22Rv1 (cell line): ENCODE data around the gene TLR5.

Experiments used
- ZFX ChIP-seq: fragments of 450-650 bp; IDR thresholded peaks from 2 replicates; pipeline ENCODE4 v1.6.1; 2017; ENCODE audit warnings: antibody characterized with exemption, borderline replicate concordance
- TF ChIP-seq, protein P1 (sequence below): fragments of 450-650 bp; IDR thresholded peaks from 2 replicates; pipeline ENCODE4 v1.5.1; 2017; ENCODE audit warnings: mild to moderate bottlenecking

DNA sequence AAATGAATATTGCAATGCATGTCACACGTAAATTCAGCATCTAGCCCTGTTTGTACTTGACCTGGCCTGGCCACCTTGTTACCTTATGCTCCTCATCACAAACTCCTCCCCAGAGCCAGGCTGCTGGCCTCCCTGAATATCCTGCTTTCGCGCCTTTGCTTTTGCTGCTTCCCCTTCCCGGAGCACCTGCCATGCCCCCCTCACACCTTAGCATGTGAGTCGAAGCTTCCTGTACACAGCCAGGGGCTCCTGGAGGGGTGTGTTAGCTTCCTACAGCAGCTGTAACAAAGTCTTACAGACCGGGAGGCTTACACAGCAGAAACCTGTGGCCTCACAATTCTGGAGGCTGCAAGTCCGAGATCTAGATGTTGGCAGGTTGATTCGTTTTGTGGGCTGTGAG, 60.1 kb downstream of the TLR5 start:
- TF ChIP-seq, protein P1, sequence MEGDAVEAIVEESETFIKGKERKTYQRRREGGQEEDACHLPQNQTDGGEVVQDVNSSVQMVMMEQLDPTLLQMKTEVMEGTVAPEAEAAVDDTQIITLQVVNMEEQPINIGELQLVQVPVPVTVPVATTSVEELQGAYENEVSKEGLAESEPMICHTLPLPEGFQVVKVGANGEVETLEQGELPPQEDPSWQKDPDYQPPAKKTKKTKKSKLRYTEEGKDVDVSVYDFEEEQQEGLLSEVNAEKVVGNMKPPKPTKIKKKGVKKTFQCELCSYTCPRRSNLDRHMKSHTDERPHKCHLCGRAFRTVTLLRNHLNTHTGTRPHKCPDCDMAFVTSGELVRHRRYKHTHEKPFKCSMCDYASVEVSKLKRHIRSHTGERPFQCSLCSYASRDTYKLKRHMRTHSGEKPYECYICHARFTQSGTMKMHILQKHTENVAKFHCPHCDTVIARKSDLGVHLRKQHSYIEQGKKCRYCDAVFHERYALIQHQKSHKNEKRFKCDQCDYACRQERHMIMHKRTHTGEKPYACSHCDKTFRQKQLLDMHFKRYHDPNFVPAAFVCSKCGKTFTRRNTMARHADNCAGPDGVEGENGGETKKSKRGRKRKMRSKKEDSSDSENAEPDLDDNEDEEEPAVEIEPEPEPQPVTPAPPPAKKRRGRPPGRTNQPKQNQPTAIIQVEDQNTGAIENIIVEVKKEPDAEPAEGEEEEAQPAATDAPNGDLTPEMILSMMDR, result no peak
- TF ChIP-seq ZFX, result no peak
